CD4-positive, alpha-beta T cell treated with Interleukin-15 for 1 hour (primary cell): ENCODE data around the gene RBM24.

Experiments used
- DNase-seq: peaks from one replicate; pipeline ENCODE4 v3.0.0-alpha.2; 2020

The RBM24 gene

DNA sequence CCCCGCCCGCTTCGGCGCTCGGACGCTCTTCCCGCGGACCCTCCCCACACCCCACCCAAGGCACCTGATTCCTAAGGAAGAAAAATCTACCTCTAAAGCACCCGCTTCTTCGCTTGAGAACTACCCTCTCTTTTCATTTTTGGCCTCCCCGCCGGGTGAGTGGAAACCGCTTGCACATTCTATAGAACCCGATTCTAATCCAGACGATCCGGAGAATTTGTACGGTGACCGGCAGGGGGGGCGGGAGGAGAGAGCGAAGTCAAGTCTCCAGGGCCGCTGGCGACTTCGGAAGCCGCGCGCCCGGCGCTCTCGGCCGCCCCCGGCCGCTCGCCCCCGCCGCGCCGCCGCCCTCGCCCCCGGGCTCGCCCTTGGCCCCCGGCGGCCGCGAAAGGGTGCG is at the start of gene RBM24:
TSS of gene RBM24 (plus strand) at position 262 of the 397 bp plus-strand sequence. CDS start 221 bp downstream, outside the sequence.
- no peak for DNase-seq

DNA sequence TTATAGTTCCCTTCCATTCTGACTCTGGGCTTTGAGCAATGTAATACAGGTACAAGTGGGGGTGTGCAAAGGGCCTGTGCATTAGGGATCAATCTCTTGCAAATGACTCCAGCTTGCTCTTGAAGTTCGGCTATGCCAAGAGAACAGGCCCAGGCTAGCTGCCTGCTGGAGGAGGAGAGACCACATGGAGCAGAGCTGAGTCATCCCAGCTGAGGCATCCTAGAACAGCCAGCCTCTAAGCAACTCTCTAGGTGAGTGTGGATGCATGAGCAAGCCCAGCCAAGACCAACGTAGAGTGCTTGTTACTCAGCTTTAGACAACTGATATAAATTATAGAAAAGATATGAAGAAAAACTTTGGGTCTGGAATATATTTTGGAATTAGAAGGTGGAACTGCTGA is 47.6 kb upstream of the RBM24 start:
- no peak for DNase-seq

DNA sequence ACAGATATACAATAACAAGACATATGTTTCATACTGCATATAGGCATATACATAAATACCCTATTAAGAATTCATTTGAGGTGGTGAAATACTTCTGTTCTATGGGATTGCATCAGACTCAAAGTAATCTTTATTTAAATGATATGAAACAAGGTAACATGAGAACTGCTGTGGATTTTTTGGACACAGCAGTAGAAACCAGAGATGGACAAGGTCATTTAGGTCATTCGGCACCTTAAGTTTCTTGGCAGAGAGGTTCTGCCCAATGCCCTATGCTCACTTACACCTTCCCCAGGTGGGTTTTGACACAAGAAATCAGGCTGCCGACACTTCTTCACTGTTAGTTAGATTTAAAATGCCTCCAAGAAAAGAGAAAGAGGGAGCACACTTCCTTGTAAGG is 43.9 kb upstream of the RBM24 start:
- DNase-seq = no peak

DNA sequence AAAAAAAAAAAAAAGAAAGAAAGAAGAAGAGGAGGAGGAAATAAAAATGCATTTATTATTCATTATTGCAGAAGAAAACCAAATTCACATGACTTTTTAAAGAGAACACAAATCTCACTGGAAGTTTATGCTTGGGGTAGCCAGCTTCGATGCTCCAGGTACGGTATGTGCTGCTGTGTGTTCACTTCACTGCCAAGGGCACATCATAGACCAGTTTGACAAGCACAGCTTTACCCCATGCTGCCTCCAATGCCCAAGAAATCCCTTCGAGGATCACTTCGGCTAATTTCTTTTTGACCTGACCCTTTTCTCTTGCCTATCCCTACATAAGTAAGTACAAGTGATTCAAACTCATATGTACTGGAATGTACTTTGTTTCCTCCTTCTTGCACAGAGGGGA is 41.9 kb upstream of the RBM24 start:
- DNase-seq = no peak

DNA sequence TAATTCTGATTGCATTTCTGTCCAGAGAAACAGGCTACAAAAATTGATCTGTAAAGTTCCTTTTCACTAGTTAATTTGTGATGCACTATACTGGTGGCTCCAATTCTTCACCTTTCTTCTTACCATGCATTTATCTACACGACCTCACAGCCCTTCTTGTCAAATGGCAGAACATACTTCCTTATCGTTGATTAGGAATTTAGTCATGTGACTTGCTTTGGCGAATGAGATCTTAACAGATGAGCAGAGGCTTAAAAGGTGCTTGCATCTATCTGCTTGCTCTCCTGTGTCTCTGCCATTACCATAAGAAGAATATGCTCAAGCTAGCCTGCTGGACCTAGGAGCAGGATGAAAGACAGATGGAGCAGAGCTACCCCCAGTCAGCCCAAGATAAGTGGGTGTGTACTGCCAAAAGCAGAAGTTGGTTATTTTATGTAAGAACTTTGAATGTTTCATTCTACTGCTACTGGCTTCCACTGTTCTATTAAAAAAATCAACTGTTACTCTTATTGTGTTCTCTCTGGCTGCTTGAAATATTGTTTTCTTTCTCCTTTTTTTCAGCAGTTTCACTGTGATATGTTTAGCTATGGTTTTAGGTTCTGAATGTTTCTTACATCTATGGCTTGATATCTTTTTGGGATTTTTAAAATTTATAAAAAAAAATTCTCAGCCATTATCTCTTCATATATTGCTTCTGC is 40.2 kb upstream of the RBM24 start:
- no peak for DNase-seq

DNA sequence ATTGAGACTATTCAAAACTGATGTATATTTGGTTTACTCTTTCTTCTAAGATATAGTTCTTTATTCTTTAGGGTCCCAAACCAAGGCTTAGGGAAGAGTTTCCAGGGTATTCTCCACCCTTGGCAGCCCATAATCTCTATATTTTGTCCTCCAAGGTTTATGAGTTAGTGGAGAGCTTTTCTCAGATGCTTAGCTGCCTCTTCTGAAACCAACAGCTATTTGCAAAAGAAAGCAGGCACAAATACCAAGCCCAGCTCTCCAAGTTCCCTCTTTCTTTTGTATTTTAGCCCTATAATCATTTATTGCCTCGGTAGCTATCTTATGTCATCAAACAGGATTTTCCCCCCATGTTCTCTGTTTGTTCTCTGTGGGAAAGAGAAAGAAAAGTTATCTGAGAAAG is 39.1 kb upstream of the RBM24 start:
- no peak for DNase-seq

DNA sequence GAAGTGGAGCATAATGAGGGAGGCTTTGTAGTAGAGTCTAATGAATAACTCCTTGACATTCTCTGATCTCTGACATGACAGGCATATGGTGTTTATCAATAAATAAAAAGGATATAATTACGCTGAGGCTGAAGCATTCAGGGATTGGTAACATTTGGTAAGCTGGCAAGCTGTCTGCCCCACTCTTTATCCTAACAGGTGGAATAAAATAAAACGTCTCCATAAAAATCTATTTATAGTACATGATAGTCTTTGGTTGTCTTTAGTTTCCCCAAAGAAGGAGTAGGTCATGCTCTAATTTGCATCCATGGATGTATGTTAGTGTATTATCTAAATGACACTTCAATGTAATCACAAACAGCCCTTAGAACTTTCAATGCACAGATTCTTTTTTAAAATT is 30.9 kb upstream of the RBM24 start:
- no peak for DNase-seq

DNA sequence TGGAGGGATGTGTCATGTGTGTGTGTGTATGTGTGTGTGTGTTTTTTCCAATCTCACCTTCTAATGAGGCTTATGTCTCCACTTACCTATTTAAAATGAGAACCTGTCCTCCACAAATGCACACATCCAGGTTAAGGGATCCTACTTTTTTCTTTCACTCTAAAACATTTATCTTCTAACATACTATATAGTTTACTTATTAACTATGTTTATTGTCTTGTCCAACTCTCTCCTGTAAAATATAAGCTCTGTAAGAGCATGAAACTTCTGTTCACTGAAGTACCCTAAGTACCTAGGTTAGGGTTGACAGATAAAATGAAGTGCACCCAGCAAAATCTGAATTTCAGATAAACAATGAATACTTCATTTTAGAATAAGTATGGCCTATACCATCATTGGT is 29.2 kb upstream of the RBM24 start:
- DNase-seq = no peak

DNA sequence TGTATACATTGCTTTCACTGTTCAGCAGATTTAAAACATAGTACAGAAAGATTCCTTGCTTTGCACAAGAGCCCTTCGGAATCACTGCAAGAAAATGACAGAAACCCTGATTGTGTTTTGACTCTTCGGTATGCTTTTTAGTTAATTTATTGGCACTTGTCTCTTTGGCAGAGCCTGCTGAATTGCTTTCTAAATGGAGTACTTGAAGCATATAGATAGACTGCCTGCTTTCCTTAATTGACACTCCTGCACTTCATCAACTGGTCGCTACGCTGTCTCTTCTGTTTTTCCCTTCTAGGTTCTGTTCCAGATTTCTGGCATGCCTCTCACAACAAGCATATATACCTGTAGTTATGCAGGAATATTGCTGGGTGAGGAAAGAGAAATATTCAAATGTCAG is 22.4 kb upstream of the RBM24 start:
- no peak for DNase-seq

DNA sequence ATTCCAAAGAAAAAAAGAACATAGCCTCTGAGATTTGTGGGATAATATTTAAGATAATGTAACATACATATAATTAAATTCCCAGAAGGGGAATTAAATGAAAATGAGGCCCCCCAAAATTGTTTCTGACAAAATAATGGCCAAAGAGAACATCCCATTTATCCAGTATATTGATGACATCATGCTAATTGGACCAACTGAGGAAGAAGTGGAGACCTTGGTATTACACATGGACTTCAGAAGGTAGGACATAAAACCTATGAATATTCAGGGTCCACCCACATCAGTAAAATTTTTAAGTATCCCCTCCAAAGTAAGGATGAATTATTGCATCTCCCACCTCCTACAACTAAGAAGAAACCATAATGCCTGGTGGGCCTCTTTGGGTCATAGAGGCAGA is 15.6 kb upstream of the RBM24 start:
- no peak for DNase-seq

DNA sequence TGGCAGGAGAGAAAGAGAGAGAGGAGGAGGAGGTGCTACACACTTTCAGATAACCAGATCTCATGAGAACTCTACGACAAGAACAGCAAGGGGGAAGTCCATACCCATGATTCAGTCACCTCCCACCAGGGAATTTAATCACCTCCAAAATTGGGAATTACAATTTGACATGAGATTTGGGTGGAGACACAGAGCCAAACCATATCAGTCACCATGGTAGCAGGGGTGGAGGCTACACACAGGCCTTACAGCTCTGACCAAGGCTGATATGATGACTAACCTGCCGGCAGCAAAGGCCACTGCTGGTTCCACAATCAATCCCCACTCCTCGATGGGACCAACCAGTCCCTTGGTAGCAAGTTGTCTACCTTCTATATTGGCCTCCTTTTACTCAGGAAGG is 13.6 kb upstream of the RBM24 start:
- DNase-seq = no peak

DNA sequence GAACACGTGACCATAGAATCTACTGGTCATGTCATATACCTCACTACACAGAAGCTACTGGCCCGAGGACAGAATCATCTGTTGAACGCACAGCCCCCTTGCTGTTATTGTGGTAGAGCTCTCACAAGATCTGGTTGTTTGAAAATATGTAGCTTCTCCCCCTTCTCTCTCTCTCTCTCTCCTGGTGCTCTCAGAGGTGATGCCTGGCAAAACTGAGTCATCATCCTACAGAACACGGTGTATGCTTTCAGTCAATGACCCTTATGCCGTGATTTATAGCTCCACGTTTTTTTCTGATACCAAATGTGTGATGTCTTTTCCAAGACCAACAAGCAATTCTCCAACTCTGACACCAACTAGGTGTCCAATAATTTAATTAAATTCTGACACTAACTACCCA is 13.0 kb upstream of the RBM24 start:
- DNase-seq = no peak

DNA sequence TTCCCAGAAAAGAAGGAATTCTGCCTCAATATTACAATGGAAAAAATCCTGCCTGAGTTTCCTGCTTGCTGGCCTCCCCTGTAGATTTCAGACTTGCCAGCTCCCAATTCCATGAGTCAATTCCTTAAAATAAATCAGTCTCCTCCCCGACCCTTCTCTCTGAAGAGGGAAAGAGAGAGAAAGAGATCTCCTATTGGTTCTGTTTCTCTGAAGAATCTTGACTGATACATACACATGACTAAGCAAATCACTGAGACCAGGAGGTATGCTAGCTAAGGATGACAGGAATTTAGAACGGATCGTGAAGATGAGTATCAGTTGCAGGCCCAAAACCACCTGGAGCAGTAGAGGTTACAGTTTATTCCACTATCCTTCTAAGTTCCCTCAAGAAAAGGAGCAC is 11.3 kb upstream of the RBM24 start:
- DNase-seq = no peak

DNA sequence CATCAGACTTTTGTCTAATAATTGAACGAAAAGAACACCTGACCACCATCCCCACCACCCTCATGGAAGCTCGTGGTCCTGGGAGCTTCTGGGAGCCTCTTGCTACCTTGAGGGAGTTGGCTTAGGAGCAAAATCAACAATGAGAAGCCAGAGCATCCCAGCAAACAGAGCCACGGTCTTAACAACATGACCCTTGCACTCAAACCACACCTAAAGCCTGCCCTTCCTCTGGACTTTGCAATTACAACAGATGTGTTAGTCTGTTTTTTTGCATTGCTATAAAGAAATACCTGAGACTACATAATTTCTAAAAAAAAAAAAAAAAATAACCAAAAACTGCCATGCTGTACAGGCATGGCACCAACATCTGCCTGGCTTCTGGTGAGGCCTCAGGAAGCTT is 9.5 kb upstream of the RBM24 start:
- DNase-seq = no peak

DNA sequence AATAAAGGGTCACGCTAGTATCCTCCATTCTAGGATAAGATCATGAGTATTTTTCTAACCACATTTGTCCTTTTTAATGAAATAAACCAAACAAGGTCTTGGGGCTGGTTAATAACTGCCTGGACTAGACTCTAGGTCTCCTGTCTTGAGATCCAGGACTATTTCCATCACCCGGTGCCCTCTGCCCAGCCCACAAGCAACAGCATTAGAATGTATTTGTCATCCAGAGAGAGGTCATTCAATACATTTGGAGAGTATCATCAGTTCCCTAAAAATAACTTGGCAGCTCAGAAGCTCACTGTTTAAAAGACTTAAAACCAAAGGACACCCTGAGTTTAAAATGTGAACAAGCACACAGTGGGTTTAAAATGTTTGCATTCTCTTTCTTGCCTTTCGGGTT is 4.4 kb upstream of the RBM24 start:
- no peak for DNase-seq

DNA sequence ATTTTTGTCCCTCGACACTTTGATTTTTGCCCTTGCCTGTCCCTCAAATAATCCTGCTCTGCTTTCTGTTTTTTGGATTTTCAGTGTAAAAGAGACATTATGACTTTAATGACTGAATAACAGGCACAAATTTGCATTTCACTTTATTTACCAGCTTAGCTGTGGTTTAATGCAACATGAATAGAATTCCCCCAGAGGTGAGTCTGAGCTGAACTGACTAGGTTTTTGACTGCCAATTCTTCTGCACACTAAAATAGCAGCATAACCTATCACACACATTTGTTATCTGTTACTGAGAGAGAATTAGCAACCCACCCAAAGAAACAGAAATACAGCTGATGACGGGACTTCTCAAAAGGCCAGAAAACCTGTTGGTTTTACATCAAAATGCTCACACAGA is 3.9 kb upstream of the RBM24 start:
- DNase-seq = no peak

DNA sequence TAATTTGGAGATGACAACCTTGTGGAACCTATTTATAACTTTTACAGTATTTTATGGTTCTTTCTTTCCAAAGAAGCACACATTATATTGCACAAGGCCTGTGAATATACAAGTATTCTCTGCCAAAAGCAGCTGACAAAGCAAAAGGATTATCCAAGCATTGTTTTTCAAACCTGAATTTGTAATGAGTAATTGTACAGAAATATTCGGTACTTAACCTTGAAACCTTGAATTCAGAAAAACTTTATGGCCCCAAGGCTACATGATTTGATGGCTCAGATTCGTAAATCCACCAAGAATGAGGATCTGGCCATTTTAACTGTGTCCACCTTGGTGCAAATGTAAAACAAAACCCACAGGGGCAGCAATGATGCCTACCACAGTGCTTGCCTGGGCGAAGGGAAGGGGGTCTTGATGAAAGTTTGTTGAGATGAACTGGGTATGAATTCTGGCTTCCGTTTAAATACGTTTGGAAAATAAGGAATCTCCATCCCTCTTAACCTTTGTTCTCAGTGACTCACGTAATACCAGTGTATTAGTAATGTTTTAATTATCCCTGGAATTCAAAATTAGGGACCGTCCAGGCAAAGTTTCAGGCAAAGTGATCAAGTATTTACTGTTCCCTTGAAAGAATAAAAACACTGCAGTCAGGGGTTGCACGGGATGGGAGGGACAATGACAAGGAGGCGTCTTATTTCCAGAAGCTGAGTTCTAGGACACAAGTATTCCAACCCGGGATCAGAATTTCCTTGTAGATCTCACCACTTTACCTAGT is 2.7 kb upstream of the RBM24 start:
- DNase-seq = no peak

DNA sequence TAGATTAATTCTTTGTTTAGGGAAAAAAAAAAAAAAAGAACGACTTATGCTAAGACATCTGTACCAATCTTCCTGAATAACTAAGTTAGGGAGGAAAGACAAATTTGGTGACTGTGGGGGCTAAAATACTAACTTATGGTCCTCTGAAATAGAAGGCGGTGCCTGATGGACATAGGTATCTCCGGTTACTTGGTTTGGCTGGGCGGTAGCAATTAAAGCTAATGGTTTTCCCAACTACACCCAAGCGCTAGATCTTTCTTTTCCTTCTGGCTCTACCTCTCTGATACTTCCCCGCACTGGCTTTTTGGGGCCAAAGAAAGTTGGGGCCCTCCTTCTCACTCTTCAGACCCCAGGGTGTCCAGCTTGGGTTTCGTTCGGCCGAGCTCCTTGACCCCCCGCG is 1.0 kb upstream of the RBM24 start:
- no peak for DNase-seq

DNA sequence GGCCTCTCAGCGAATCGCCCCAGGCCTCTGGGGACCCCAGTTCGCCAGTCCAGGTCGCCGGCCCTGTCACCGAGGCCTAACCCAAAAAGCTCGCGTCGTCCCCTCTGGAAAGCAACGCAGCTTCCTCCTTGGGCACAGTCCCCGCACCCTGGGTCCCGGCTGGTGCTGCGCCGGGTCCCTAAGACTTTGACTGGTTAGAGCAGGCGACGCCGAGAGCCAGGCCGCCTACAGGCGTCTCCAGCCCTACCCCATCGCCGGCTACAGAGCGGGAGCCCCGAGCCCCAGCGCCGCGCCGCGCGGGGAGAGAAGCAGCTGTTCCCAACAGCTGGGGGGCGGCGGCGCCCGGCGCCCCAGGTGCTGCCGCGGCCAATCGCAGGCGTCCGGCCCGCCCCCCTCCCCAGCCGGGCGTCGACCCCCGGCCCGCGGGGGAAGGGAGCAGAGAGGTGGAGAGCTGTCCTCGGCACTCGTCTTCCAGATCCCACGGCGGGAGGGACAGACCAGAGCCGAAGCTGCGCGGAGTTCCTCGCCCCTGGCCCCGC is 540 bp upstream of the RBM24 start:
- no peak for DNase-seq

DNA sequence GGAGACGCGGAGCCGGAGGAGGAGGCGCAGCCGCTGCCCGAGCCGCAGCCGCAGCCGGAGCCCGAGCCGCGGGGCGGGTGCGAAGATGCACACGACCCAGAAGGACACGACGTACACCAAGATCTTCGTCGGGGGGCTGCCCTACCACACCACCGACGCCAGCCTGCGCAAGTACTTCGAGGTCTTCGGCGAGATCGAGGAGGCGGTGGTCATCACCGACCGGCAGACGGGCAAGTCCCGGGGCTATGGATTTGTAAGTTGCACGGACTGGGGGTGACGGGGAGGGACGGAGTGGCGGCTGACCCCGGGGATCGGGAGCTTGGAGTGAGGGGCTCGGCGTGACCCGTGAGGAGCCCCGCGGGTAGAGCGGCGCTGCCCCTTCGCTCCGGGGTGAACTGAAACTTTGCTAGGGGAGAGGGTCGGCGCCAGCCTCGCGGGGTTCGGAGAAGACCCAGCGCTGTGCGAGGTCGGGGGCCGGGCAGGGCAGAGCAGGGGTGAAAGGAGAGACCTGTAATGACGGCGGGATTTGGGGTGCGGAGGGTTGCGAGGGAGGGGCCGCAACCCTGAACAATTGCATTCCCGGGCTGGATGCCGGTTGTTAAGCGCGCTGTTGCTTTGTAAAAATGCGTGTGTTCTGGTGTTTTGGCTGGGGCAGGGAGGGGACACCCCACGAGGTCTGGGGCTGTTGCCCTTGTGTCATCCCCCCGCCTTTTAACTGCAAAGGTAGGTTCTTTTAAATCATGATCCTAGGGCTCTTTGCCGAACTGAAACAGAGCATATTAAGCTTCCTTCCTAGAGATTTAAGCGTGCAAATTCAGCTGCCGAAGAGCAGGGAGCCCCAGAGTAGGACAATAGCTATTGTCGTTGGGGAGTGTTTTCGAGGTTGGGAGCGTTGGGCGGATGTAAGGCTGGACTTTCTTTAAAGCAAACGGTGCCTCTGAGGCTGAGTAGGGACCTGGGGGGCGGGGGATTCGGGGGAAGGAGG is 628 bp downstream of the RBM24 start:
- DNase-seq = no peak

DNA sequence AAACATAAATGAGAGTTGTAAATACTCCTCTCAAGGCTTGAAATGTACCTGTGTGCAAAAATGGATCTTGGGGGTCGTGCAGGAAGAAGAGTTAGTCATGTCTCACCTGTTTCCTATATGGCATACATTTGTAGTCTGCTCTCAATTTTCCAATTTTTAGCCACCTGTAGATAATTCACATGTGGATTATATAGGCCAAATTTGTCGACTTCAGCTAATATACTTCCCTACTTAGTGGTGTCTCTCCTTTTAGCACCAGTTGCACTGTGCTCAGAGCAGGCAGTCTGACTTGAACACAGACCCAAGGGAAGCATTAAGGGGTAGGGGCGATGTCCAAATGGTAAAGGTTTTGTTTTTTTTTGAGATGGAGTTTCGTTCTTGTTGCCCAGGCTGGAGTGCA is 1.9 kb downstream of the RBM24 start:
- no peak for DNase-seq

DNA sequence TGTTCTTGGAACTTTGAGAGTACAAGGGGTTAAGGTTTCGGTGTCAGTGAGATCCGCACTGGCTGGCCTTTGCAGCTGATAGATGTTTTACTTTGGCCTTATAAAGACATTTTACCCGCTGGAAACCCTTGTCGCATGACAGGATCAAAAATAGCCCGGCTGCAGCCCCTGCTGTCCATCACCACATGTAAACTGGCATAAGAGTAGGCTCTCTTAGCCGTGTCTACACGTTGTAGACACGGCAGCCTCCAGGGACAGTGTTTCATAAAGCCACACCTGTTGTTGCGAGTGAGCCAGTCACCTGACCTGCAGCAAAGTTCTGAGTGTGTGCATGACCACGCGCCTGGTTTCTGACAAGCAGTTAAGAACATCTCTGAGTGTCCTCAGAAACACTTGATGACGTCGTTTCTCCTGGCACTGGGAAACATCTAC is 8.5 kb downstream of the RBM24 start:
- DNase-seq = no peak

DNA sequence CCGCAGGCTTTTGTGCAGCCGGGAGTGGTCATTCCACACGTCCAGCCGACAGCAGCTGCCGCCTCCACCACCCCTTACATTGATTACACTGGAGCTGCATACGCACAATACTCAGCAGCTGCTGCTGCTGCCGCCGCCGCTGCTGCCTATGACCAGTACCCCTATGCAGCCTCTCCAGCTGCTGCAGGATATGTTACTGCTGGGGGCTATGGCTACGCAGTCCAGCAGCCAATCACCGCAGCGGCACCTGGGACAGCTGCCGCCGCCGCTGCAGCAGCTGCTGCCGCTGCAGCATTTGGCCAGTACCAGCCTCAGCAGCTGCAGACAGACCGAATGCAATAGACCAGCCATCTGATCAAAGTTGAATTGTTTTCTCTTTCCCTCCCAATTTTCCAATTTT is 10.6 kb downstream of the RBM24 start:
- no peak for DNase-seq
